Head of caudate nucleus (tissue), 42 donors: ENCODE data around the gene NME7.
A peak's percentile ranks its signal among the peaks of the same experiment; 100 is the strongest.
"Not testable (repeated sequence)": the region's sequence is repeated elsewhere in the genome, so short reads cannot be mapped to it uniquely, and the experiment has no call there.

ENCODE experiments used
- DNase-seq, 42 donors: peaks; one replicate each; pipeline versions ENCODE4 v3.0.0 to v3.0.0-alpha.2; 2020 to 2021; ENCODE audit warnings: mixed read lengths in 7 of 42
- intact Hi-C: fragments of 100-400 bp; cut with DNase I; formaldehyde crosslinking; loops from one replicate; pipeline ENCODE4 v1.15.0; 2022

NME7 gene

DNA sequence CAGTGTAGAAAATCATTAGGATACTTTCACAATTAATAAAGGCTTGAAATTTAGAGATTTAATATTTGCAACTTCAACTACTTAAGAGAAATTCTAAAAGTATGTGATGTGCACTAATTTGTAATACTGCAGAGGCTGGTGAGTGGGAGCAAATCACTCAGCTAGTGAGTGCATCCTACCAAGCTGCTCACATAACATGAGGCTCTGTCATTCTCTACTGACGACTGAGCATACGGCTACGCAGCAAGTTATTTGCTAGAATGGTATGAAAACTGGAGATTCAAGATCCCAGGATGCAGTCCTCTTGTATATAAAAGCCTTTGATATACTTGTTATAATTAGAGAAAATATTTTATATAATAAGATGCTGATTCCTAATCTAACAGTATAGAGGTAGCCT is 171.0 kb downstream of the NME7 start:
- intact Hi-C loops = no loop called here

DNA sequence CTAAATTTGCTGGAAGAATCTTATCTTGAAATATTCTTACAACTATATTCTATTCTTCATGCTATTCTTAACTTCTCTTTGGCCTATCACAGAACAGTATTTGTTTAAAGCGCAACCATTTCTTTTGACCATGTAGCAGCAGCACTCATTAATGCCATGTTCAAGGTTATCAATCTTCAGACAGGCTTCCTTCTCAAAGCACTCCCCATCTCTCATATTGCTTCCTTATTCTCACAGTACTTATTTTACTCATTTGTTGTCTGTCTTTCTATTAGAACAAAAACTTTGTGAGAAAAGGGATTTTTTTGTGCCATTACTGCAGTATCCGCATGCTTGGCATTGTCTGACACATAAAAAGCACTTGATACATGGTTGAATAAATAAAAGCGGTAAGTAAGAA is 171.4 kb downstream of the NME7 start:
- DNase-seq = no peak
- intact Hi-C loops = no loop called here

More for the DNA sequence above, 171.0 kb downstream of the NME7 start:
- DNase-seq = peak in 29 of 42 donors; percentile 6 to 82 (median 51)

DNA sequence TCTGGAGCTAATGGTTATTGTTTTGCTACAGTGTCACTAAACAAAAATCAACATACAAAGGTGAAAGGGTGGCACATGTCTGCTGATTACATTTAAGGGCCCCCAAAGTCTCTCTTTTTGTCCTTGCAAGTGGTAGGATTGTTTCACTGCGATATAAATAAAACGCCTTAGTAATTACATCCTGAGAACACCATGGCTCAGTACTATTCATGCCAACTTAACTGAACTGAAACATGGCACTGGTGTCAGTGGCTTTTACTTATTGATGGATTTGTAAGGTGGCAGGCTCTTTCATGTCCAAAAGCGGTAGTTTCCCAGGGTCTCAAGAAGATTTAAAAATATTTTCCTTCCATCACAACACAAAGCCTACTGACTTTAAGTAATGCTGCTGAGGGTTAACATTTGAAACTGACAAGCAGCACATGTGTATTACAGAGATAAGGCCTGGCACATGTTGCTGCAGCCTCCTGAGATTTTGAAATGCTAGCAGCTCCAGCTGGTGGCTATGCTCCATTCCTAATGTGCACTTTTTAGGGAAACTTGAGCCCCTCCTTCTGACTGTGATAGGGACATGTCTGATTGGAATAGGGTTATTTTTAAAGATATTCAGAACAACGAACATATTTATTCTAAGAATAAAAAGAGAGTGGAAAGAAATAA is 174.3 kb downstream of the NME7 start:
- DNase-seq = peak in 3 of 42 donors; percentile 1 to 6 (median 6)
- intact Hi-C loops = no loop called here

DNA sequence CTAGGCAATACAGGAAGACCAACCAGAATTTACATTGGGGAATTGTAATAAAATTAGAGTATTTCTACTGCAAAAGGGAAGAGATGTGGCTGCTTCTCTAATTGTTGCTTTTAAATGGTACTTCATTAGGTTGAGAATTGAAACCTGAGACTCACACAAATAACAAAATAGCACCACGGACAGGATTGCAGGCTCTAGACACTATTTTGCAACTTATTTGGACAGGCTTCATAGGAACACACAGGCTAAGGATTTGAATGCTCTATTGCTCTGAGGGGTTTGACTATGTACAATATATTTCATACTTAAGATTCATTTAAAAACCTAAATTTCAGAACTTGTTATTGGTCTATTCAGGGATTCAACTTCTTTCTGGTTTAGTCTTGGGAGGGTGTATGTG is 181.5 kb downstream of the NME7 start:
- intact Hi-C loops = no loop called here

DNA sequence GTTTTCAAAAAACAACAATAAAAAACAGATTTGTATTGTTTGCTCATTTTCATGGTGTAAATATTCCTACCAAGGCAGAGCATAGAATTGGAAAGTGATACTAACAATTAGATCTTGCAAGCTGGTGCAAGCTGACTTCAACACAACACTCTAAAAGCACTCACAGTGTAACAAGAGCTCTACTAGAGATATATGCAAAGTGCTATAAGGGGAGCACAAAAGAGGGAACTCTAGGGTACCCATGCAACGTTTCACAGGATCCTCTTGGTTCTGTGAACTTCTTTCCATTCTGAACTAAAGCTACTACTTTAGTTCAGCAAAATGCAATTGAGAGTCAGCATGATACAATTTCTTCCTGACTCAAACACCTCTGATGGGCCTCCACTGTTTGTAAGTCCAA is 182.8 kb downstream of the NME7 start:
- intact Hi-C loops = no loop called here

More for the DNA sequence above, 181.5 kb downstream of the NME7 start:
- DNase-seq = no peak

DNA sequence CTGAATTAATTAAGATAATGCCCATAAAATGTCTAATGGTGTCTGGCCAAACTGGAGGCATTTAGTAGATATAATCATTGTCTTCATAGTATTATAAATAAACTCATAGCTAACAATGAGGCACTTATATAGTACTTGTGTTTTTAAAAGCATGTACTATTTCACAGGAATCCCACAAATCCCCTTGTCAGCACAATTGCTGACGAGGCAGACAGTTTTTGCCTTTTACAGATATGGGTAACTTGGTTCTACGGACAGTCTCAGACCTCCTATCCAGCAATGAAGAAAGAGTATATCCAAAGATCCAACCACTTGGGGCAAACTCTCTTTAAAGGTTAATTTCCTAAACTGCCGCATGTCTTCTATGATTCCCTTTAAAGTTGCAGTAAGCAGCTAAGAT is 187.4 kb downstream of the NME7 start:
- intact Hi-C loops = no loop called here
- no peak for DNase-seq

More for the DNA sequence above, 182.8 kb downstream of the NME7 start:
- no peak for DNase-seq

DNA sequence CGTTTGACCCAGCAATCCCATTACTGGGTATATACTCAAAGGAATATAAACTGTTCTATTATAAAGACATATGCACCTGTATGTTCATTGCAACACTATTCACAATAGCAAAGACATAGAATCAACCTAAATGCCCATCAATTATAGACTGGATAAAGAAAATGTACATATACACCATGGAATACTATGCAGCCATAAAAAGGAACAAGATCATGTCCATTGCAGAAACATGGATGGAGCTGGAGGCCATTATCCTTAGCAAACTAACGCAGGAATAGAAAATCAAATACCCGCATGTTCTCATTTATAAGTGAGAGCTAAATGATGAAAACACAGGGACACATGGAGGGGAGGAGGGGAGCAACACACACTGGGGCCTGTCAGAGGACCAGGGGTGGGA is 188.2 kb downstream of the NME7 start:
- DNase-seq, intact Hi-C loops: not testable (repeated sequence)

DNA sequence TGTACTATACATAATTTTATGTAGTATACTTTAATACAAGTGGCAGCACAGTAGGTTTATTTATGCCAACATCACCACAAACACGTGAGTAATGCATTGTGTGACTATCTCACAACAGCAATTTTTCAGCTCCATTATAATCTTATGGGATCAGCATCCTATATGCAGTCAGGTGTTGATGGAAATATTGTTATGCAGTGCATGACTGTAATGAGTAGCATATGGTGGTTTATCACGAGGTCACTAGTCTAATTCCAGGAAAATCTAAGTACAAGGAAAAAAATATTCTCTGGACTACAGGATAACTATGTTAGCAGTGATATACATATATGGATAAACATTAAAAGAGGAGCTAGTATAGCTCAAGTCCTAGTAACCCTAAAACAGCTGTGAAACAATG is 192.1 kb downstream of the NME7 start:
- intact Hi-C loops = no loop called here
- DNase-seq = no peak

DNA sequence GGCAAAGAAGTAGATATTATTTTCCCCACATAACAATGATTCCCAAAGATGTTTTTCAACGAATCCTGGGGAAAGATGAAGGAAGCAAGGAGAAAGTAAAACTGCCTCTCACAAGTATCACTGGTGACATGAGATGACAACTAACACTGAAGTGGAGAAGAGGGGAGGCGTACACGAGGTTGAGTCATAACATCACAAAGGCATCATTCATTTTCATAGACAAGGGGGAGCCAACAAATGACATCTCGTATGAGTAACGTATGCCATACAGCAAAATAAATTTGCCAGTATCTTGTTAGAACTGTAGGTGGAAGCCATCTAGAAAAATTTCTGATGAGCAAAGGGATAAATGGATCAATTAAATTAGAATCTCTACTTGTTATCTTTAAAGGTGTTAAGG is 204.5 kb downstream of the NME7 start:
- intact Hi-C loops = no loop called here

DNA sequence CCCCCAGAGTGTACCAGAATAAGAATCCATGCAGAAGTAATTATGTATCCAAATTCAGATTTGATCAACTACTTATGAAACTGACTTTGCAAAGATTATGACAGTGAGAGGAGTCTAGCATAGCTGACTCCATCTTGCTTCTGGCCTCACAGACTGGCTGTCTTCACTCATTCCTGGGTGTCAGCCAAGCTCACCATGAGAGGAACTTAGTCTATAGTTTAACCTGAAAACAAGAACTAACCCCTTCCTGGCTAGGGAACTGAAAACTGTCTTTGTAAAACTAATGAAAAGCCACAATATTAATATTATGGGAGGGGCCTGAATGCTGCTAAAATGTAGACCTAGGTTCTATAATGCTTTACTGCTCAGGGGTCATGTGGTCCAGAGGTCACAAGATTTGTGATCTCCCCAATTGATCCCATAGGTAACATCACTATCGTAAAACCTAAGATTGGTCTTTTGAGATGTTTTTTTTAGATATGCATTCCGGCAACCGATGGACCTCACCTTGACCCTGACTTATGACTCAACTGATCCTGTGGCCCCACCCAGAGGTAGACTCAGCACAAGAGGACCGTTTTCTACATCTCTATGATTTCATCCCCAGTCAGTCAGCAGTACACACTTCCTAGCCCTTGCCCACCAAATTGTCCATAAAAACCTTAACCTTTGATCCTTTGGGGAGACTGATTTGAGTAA is 206.0 kb downstream of the NME7 start:
- no peak for DNase-seq
- intact Hi-C loops = no loop called here

More for the DNA sequence above, 204.5 kb downstream of the NME7 start:
- DNase-seq = peak in 28 of 42 donors; percentile 11 to 83 (median 43)

DNA sequence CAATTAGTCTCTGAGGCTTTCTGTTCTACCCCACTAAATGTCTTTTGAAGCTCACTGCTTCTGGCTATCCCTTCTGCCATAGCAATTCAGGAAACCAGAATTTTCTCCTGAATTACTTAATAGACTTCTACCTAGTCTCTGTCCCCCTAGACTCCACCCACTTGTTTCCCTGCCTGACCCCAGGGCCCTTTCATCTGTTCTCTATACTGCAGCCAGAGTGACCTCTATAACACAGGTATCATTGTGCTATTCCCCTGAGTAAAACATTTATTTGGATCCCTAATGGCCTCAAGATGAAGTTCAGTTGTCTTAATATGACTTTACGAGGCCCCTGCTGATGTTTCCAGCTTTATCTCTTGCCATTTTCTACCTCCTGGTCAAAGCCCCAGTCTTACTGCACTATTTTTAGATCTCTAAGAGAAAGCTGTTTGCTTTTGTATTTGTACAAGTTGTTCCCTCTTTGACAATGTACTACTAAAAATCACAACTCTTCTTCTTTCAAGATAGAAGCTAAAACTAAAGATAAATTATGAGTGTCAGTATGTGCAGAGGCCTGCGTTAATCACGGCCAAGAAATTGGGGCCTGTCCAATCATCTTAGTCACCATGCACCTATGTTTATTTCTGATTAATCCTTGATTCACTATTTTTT is 206.6 kb downstream of the NME7 start:
- no peak for DNase-seq
- intact Hi-C loops = no loop called here

DNA sequence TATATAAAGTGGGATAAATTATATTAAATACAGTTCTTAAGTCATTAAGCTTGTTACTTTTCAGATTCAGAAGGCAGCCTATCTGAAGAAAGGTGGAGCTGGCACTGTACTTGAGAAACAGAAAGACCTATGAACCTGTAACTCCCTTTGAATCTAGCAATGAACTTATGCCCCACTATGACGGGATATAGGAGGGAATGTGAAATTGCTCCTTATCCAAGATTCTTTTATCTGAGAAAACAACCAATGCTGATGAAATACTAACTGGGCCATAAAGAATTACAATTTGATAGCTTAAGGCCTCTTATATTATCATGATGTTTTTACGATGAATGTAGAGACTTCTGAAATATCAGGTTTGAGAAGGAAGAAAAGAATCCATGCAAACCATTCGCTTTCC is 211.0 kb downstream of the NME7 start:
- no peak for DNase-seq
- intact Hi-C loops = no loop called here

DNA sequence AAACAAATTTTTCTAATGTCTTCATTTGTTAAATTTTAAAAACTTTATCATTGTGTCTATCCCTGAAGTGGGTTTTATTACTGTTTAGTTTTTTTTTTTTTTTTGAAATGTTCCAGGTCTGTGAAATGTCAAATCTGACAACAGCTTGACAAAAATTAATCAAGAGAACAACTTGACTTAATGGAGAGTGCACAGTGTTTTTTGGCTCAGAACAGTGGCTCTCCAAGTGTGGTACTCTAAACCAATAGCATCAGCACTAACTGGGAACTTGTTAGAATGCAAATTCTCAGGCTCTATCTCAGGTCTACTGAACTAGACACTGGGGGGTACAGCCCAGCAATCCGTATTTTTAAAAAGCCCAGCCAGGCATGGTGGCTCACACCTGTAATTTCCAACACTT is 211.9 kb downstream of the NME7 start:
- DNase-seq = no peak
- intact Hi-C loops = no loop called here

DNA sequence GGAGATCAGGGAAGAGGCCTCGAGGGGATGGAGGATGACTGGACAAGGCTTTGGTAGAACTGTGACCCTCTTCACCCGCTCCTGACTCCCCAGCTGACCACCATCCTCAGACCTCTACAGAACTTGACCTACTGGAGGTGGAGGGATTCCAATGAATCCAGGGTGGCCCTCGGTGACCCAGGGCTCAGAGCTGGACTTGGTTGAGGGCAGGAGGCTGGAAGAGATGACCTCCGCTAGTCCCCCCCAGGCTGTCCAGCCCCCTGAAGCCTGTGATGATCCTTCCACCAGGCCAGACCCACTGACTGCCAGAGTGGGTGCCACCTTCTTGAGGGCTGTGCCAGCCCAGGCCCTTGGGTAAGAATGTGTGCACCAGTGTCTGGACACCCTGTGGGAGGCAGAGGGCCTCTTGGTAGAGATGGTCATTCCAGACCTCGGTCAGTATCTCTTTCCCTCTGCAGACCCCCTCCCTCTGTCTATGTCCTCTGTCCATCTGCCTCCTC is 216.2 kb downstream of the NME7 start:
- no peak for DNase-seq
- intact Hi-C loops = no loop called here

DNA sequence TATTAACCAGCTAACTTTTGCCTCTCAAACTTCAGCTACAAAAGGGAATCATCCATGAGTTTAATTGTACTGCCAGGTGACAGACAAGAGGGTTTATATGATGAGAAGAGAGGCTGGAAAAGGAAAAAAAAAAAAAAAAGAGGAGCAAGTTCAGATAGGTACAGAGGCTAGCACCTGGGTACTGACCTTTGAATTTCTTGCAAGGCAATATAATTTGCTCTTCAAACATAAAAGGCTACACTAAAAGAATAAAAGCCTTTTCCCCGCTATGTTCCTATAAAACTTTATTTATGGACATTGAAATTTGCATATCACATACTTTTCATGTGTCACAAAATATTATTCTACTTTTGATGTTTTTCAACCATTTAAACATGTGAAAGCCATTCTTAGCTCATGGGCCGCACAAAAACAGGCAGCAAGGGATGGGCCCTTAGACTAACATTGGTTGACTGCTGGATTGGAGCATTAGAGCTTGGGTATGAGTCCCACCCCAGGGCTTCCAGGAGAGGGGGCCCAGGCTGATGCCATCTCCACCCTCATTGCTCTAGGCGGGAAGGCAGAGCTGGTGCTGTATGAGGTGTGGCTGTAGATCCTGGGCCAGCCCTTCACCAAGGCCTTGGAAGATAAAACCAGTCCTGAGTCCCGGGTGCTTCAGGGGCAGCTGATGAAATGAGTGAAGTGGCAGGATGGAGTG is 216.8 kb downstream of the NME7 start:
- intact Hi-C loops = no loop called here

DNA sequence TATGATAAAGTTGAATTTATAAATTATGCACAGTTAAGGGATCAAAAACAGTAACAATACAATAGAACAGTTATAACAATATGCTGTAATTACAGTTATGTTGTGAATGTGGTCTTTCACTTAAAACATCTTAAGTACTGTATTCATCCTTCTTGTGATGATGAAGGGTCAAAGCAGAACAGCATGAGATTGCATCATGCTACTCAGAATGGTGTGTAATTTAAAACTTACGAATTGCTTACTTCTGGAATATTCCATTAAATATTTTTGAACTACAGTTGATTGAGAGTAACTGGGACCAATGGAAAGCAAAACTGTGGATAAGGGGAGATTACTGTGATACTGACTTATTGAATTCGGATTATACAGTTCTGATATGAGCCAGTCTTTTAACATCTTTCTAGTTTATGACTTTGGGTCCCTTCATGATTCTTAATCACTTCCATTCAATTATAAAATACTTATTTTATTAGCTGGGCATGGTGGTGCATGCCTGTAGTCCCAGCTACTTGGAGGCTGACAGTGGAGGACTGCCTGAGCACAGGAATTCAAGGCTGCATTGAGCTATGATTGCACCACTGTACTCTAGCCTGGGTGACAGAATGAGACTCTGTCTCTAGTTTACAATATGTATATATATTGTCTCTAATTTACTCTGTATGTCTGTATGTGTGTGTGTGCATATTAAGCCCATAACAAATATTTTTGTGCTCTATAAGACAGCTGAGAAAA is 217.9 kb downstream of the NME7 start:
- intact Hi-C loops = no loop called here

More for the DNA sequence above, 216.8 kb downstream of the NME7 start:
- DNase-seq = no peak

DNA sequence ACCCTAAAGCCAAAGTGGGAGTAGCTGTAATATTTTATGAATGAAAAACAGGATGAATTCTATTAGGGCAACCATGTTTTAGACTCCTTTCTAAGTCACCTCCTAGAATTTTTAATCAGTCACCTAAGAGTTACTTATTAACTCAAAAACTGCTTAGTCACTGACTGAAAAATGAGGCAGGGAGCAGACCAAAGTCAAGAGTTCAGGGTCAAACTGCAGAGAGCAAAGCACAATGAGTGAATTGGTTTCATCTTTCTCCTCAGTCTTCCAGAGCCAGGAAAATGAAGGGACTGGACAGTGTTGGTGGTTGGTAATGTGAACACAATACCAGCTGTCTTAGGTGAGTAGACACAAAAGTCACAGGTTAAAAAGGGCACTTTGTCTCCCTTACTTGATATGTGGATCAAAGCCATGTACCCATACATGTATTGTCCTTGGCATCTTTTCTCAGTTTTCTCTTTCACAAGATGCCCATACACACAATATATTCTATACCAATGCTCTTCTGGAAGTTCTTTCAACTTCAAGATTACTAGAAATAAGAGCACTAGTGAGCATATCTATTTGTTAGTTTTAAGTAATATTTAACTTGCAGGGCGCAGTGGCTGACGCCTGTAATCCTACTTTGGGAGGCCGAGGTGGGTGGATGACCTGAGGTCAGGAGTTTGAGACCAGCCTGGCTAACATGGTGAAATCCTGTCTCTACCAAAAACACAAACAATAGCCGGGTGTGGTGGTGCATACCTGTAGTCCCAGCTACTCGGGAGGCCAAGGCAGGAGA is 218.9 kb downstream of the NME7 start:
- intact Hi-C loops = no loop called here
- no peak for DNase-seq

More for the DNA sequence above, 217.9 kb downstream of the NME7 start:
- no peak for DNase-seq

DNA sequence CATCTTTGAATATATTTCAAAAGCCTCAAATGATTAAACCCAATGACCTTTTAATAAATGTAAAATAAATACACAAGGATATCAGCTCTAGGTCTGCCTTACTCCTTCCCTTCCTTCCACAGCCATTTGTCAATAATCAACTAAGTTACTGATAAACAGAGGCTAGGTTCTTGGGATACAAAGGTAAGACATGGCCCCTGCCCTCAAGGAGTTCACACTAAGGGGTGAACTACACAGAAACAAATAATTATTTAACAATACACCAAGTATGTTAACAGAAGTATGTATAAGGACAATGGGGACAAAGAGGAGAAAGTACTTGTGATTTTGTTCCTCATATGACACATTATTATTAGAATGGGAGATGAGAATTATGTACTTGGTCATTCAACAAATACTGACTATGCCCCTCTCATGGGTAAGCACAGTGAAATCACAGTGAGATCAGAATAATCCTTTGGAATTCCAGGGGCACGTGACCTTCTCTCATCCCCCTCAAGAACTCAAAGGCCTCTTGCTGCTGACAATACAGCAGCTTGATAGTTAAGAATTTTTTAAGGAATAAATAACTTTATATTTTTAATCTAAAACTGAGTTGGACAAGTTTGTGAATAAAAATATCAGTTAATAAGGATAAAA is 220.9 kb downstream of the NME7 start:
- intact Hi-C loops = no loop called here
- DNase-seq = no peak
